K562 (cell line): ENCODE measurements around the gene DNAJC9. TPM values are rescaled to one million over a fixed set of nuclear protein-coding genes. Genes with fewer than 3 reads are reported as not detected.

ENCODE experiments used
- HSF4 ChIP-seq: fragments of 250-450 bp; sonication (Bioruptor Pico); IDR thresholded peaks from 2 replicates; pipeline ENCODE4 v2.1.2; 2022; ENCODE audit warnings: mild to moderate bottlenecking, moderate library complexity, borderline replicate concordance
- MXI1 ChIP-seq: IDR thresholded peaks from 2 replicates; pipeline ENCODE4 v1.6.1; 2011; ENCODE audit warnings: low read depth, mild to moderate bottlenecking, improper control_type of control experiment, low read length
- PRPF4 ChIP-seq: fragments of 200-400 bp; formaldehyde crosslinking; IDR thresholded peaks from one replicate; pipeline ENCODE4 v1.6.1; 2017; ENCODE audit warnings: low read length, low read depth, mild to moderate bottlenecking; ENCODE audit not compliant: insufficient read depth, poor library complexity, severe bottlenecking
- RAD51 ChIP-seq: fragments of 450-650 bp; IDR thresholded peaks from 2 replicates; pipeline ENCODE4 v1.7.1; 2016; ENCODE audit warnings: low read depth, mild to moderate bottlenecking, borderline replicate concordance
- RBFOX2 ChIP-seq: fragments of 200-400 bp; formaldehyde crosslinking; IDR thresholded peaks from 2 replicates; pipeline ENCODE4 v1.6.1; 2017; ENCODE audit warnings: low read depth, mild to moderate bottlenecking, low read length, moderate library complexity
- SMAD1 ChIP-seq: fragments of 150-350 bp; IDR thresholded peaks from 2 replicates; pipeline ENCODE4 v1.6.1; 2014; ENCODE audit warnings: low read length, low read depth; ENCODE audit not compliant: partially characterized antibody
- TEAD2 ChIP-seq: fragments of 450-650 bp; IDR thresholded peaks from 2 replicates; pipeline ENCODE4 v1.6.1; 2016; ENCODE audit warnings: missing genetic modification characterization, control low read depth, missing compliant biosample characterization
- XRCC5 ChIP-seq: fragments of 200-400 bp; formaldehyde crosslinking; IDR thresholded peaks from 2 replicates; pipeline ENCODE4 v1.6.1; 2017; ENCODE audit warnings: low read depth, mild to moderate bottlenecking, low read length
- polyA plus RNA-seq, 8 experiments: library from polyadenylated mRNA; depleted of rRNA in 4 of 8; stranded (reverse) in 5 of 8; unstranded in 3 of 8; fragments of >200 nt; fragmentation: Nextera tagmentation in 2 of 8; fragmentation: Illumina TruSeq in 1 of 8; extraction: Ambion mirVana in 2 of 8; extraction: Trizol in 1 of 8; gene quantifications; 2 replicates each; pipeline versions ENCODE4 v1.2.1 to v1.2.3, GENCODE V29; 2011 to 2014; ENCODE audit warnings: inconsistent platforms in 1 of 8, missing spikeins in 1 of 8
- total RNA-seq, 7 experiments: library from RNA; depleted of rRNA in 6 of 7; stranded (reverse); fragments of >200 nt in 6 of 7; fragmentation: Illumina TruSeq in 2 of 7; extraction: Trizol in 2 of 7; gene quantifications; 2 replicates each; pipeline versions ENCODE4 v1.2.1 to v1.2.3, GENCODE V29; 2011 to 2021; ENCODE audit warnings: low replicate concordance in 1 of 7
- TF ChIP-seq, protein P1 (sequence below): fragments of 250-450 bp; sonication (Bioruptor Pico); IDR thresholded peaks from 2 replicates; pipeline ENCODE4 v1.5.0; 2021
- TF ChIP-seq, protein P2 (sequence below): sonication (generic); IDR thresholded peaks from 2 replicates; pipeline ENCODE4 v1.6.1; 2016
- TF ChIP-seq, protein P3 (sequence below), 2 experiments: fragments of 450-650 bp in 1 of 2; IDR thresholded peaks; 2 replicates each; pipeline ENCODE4 v1.6.1; 2011 to 2017; ENCODE audit warnings: low read depth in 2 of 2, antibody characterized with exemption in 1 of 2, borderline replicate concordance in 1 of 2, low read length in 1 of 2, mild to moderate bottlenecking in 1 of 2, mixed read lengths in 1 of 2; ENCODE audit not compliant: control insufficient read depth in 1 of 2
- TF ChIP-seq, protein P4 (sequence below), 2 experiments: fragments of 450-650 bp in 1 of 2; sonication (generic) in 1 of 2; formaldehyde crosslinking in 1 of 2; IDR thresholded peaks; 2 replicates each; pipeline versions ENCODE4 v1.7.1 to v1.9.0; 2016 to 2022; ENCODE audit warnings: inconsistent platforms in 1 of 2, mild to moderate bottlenecking in 1 of 2, missing genetic modification reagents in 1 of 2

DNAJC9 gene
- total and polyA plus RNA-seq, 9 of the 15 experiments (the other 6 are each of a cell fraction or from before 2014, with no cell fraction given) = 66.7 to 133 (median 102) TPM

DNA sequence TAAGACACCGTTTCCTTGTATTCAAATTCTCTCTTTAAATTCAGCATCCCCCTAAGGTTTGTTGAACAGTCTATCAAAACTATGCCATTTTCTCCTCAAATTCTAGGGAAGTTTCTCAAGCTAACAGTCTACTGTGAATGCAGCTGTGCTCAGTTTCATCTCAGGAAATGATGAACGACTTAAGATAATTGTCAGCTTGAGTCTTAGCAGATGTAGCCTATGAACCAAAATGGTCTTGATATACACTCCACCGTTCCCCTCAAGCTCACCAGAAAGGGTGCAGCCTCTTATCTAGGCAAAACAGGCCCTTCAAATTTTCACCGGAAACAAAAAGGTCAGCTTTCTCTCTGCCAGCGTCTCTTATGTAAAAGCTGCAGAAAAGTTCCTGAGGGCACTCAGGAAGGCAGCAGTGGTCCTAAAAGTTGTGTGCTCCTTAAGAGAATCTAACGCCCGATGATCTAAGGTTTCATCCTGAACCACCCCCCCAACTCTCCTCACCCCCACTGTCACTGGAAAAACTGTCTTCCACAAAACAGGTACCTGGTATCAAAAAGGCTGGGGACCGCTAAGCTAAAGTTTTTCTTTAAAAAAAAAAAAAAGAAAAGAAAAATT lies 2.1 kb downstream of the DNAJC9 start (continued):
- TF ChIP-seq HSF4 (CRISPR knock-in tag) = no peak
- TF ChIP-seq, protein P1, sequence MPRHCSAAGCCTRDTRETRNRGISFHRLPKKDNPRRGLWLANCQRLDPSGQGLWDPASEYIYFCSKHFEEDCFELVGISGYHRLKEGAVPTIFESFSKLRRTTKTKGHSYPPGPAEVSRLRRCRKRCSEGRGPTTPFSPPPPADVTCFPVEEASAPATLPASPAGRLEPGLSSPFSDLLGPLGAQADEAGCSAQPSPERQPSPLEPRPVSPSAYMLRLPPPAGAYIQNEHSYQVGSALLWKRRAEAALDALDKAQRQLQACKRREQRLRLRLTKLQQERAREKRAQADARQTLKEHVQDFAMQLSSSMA (CRISPR knock-in tag) = no peak
- TF ChIP-seq, protein P2, sequence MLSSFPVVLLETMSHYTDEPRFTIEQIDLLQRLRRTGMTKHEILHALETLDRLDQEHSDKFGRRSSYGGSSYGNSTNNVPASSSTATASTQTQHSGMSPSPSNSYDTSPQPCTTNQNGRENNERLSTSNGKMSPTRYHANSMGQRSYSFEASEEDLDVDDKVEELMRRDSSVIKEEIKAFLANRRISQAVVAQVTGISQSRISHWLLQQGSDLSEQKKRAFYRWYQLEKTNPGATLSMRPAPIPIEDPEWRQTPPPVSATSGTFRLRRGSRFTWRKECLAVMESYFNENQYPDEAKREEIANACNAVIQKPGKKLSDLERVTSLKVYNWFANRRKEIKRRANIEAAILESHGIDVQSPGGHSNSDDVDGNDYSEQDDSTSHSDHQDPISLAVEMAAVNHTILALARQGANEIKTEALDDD = no peak
- TF ChIP-seq SMAD1 = no peak
- no peak for TF ChIP-seq TEAD2 (tag)
- peak; percentile 58; the same call in 1 of the 2 replicates for TF ChIP-seq MXI1
- TF ChIP-seq XRCC5 = no peak
- TF ChIP-seq RBFOX2 = peak; percentile 42; the same call in 1 of the 2 replicates
- TF ChIP-seq PRPF4 = no peak
- TF ChIP-seq, protein P3, sequence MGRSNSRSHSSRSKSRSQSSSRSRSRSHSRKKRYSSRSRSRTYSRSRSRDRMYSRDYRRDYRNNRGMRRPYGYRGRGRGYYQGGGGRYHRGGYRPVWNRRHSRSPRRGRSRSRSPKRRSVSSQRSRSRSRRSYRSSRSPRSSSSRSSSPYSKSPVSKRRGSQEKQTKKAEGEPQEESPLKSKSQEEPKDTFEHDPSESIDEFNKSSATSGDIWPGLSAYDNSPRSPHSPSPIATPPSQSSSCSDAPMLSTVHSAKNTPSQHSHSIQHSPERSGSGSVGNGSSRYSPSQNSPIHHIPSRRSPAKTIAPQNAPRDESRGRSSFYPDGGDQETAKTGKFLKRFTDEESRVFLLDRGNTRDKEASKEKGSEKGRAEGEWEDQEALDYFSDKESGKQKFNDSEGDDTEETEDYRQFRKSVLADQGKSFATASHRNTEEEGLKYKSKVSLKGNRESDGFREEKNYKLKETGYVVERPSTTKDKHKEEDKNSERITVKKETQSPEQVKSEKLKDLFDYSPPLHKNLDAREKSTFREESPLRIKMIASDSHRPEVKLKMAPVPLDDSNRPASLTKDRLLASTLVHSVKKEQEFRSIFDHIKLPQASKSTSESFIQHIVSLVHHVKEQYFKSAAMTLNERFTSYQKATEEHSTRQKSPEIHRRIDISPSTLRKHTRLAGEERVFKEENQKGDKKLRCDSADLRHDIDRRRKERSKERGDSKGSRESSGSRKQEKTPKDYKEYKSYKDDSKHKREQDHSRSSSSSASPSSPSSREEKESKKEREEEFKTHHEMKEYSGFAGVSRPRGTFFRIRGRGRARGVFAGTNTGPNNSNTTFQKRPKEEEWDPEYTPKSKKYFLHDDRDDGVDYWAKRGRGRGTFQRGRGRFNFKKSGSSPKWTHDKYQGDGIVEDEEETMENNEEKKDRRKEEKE (IDR thresholded peaks at IDR 0.05; ENCODE audit: borderline replicate concordance in 1 of 2, control insufficient read depth in 1 of 2, low read depth in 2 of 2, low read length in 1 of 2) = no peak
- peak; percentile 44; the same call in 1 of the 2 replicates for TF ChIP-seq RAD51
- TF ChIP-seq, protein P4, sequence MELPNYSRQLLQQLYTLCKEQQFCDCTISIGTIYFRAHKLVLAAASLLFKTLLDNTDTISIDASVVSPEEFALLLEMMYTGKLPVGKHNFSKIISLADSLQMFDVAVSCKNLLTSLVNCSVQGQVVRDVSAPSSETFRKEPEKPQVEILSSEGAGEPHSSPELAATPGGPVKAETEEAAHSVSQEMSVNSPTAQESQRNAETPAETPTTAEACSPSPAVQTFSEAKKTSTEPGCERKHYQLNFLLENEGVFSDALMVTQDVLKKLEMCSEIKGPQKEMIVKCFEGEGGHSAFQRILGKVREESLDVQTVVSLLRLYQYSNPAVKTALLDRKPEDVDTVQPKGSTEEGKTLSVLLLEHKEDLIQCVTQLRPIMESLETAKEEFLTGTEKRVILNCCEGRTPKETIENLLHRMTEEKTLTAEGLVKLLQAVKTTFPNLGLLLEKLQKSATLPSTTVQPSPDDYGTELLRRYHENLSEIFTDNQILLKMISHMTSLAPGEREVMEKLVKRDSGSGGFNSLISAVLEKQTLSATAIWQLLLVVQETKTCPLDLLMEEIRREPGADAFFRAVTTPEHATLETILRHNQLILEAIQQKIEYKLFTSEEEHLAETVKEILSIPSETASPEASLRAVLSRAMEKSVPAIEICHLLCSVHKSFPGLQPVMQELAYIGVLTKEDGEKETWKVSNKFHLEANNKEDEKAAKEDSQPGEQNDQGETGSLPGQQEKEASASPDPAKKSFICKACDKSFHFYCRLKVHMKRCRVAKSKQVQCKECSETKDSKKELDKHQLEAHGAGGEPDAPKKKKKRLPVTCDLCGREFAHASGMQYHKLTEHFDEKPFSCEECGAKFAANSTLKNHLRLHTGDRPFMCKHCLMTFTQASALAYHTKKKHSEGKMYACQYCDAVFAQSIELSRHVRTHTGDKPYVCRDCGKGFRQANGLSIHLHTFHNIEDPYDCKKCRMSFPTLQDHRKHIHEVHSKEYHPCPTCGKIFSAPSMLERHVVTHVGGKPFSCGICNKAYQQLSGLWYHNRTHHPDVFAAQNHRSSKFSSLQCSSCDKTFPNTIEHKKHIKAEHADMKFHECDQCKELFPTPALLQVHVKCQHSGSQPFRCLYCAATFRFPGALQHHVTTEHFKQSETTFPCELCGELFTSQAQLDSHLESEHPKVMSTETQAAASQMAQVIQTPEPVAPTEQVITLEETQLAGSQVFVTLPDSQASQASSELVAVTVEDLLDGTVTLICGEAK (IDR thresholded peaks at IDR 0.05) = no peak
- TF ChIP-seq, protein P4 (CRISPR knock-in tag; IDR thresholded peaks at IDR 0.05) = peak; percentile 66; the same call in 1 of the 2 replicates
